Fibroblast of lung (primary cell): Measurements from ENCODE around the gene KRTAP1-5.

Experiments used
- CTCF ChIP-seq, 2 donors: IDR thresholded peaks in 1 of 2; conservative IDR thresholded peaks in 1 of 2; 1 replicate in 1 of 2; 2 replicates in 1 of 2; pipeline ENCODE4 v1.5.1; 2011 to 2012; ENCODE audit warnings: low read length in 2 of 2, control low read depth in 1 of 2, inconsistent platforms in 1 of 2, low read depth in 1 of 2, mild to moderate bottlenecking in 1 of 2
- EZH2 ChIP-seq: IDR thresholded peaks from 2 replicates; pipeline ENCODE4 v1.5.1; 2012; ENCODE audit warnings: low read length, control low read depth, mild to moderate bottlenecking; ENCODE audit errors: missing control alignments

DNA sequence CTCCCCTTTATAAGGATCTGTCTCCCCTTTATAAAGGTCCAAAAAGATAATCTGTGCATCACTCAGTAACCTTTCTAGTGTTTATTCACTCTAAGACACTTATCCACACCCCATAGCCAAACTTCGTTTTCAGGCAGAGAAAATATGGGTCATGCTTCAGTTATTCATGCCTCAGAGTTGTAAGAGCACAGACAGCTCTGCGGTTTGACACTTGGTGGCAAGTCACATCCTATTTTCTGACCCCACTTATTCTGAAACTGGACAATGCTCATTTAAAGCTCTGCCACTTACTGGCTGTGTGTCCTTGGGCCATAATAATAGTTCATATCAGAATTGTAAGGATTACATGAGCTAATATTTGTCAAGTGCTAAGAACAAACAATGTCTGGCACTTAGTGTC, 22.1 kb upstream of the KRTAP1-5 start:
- no peak for TF ChIP-seq CTCF (conservative IDR thresholded peaks at IDR 0.05 in 1 of 2, IDR thresholded peaks at IDR 0.05 in 1 of 2; ENCODE audit: low read depth in 1 of 2, low read length in 2 of 2)
- no peak for TF ChIP-seq EZH2
